ENCODE measurements around the gene RSL24D1.

- TF ChIP-seq, protein P1, sequence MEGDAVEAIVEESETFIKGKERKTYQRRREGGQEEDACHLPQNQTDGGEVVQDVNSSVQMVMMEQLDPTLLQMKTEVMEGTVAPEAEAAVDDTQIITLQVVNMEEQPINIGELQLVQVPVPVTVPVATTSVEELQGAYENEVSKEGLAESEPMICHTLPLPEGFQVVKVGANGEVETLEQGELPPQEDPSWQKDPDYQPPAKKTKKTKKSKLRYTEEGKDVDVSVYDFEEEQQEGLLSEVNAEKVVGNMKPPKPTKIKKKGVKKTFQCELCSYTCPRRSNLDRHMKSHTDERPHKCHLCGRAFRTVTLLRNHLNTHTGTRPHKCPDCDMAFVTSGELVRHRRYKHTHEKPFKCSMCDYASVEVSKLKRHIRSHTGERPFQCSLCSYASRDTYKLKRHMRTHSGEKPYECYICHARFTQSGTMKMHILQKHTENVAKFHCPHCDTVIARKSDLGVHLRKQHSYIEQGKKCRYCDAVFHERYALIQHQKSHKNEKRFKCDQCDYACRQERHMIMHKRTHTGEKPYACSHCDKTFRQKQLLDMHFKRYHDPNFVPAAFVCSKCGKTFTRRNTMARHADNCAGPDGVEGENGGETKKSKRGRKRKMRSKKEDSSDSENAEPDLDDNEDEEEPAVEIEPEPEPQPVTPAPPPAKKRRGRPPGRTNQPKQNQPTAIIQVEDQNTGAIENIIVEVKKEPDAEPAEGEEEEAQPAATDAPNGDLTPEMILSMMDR (IDR thresholded peaks at IDR 0.05), result no peak
- TF ChIP-seq POLR2A (IDR thresholded peaks at IDR 0.05), result no peak
- TF ChIP-seq EP300 (IDR thresholded peaks at IDR 0.05), result no peak
Measured at GRCh38 chr15:55245059-55245458, 48.3 kb upstream of the RSL24D1 start.
